GM12878 (cell line): Measurements from ENCODE around the gene CDR2L. TPM values are rescaled to one million over a fixed set of nuclear protein-coding genes. Genes with fewer than 3 reads are reported as not detected.

ENCODE experiments used
- ATAC-seq: fragments of 200-7000 bp; cut with Tn5 transposase; 3 replicates; pipeline ENCODE4 v1.9.1; 2020; ENCODE audit warnings: mild to moderate bottlenecking, moderate library complexity
- BruUV-seq: library from RNA; stranded (reverse); fragments of 400-500 nt; replicated peaks from 2 replicates; lab custom pipeline; 2021; lab: Mats Ljungman, UMichigan
- CTCF ChIA-PET: fragments of 300-600 bp; sonication (Branson Sonifier 250); formaldehyde crosslinking; extraction: SDS; loops from one replicate; lab custom pipeline; 2021; ENCODE audit warnings: inconsistent platforms; lab: Yijun Ruan, JAX
- POLR2A ChIA-PET: fragments of 350-600 bp; formaldehyde crosslinking; extraction: SDS; loops from one replicate; lab custom pipeline; 2021; ENCODE audit warnings: inconsistent platforms; lab: Charles Lee
- RAD21 ChIA-PET: fragments of 300-600 bp; sonication (Branson Sonifier 250); formaldehyde crosslinking; loops from one replicate; lab custom pipeline; 2023; ENCODE audit warnings: antibody characterized with exemption; ENCODE audit not compliant: unreplicated experiment; lab: Charles Lee
- SMC1A ChIA-PET: fragments of 300-600 bp; sonication (Branson Sonifier 250); formaldehyde crosslinking; loops from one replicate; lab custom pipeline; 2023; ENCODE audit not compliant: unreplicated experiment, uncharacterized antibody; lab: Charles Lee
- DNase-seq: peaks from one replicate; pipeline ENCODE4 v3.0.0-alpha.2; 2011; ENCODE audit warnings: low read depth, low spot score
- FAIRE-seq: peaks from 3 replicates; lab custom pipeline; 2011; peaks lifted over from hg19 to GRCh38; lab: Jason Lieb, UNC
- H2AFZ ChIP-seq: 2 replicates; pipeline ENCODE4 v1.6.0; 2011; ENCODE audit warnings: low read depth, low read length, control low read depth; ENCODE audit not compliant: control insufficient read depth
- H3K27ac ChIP-seq: 2 replicates; pipeline ENCODE4 v1.5.1; 2011; ENCODE audit warnings: control low read depth; ENCODE audit not compliant: control insufficient read depth, insufficient read depth
- H3K27me3 ChIP-seq, 2 experiments: replicated peaks in 1 of 2; 2 replicates each; pipeline versions ENCODE4 v1.6.0 to v1.6.1; 2011; ENCODE audit warnings: low read length in 1 of 2; ENCODE audit not compliant: control insufficient read depth in 2 of 2, insufficient read depth in 2 of 2
- H3K36me3 ChIP-seq, 2 experiments: 2 replicates each; pipeline ENCODE4 v1.5.1; 2011; ENCODE audit warnings: low read length in 1 of 2; ENCODE audit not compliant: control insufficient read depth in 2 of 2, insufficient read depth in 2 of 2
- H3K4me1 ChIP-seq: 2 replicates; pipeline ENCODE4 v1.6.1; 2011; ENCODE audit warnings: mild to moderate bottlenecking, low read length, moderate library complexity, mixed read lengths; ENCODE audit not compliant: control insufficient read depth, insufficient read depth
- H3K4me2 ChIP-seq: 2 replicates; pipeline ENCODE4 v1.6.0; 2011; ENCODE audit warnings: control low read depth; ENCODE audit not compliant: control insufficient read depth, insufficient read depth
- H3K4me3 ChIP-seq: fragments of 200-600 bp; sonication (generic); 2 replicates; pipeline ENCODE4 v1.5.1; 2016
- H3K79me2 ChIP-seq: 2 replicates; pipeline ENCODE4 v1.6.0; 2011; ENCODE audit warnings: low read length; ENCODE audit not compliant: control insufficient read depth, insufficient read depth
- H3K9ac ChIP-seq: 2 replicates; pipeline ENCODE4 v1.8.0; 2011; ENCODE audit warnings: low read length, control low read depth, mixed read lengths; ENCODE audit not compliant: control insufficient read depth, insufficient read depth
- H3K9me3 ChIP-seq: replicated peaks from 3 replicates; pipeline ENCODE4 v1.5.1; 2011; ENCODE audit warnings: mild to moderate bottlenecking, low read length; ENCODE audit not compliant: control insufficient read depth, insufficient read depth
- H4K20me1 ChIP-seq: 2 replicates; pipeline ENCODE4 v1.6.0; 2011; ENCODE audit not compliant: control insufficient read depth, insufficient read depth
- BMI1 ChIP-seq: fragments of 450-650 bp; IDR thresholded peaks from 2 replicates; pipeline ENCODE4 v1.6.1; 2016; ENCODE audit warnings: mild to moderate bottlenecking, moderate library complexity, borderline replicate concordance
- IRF4 ChIP-seq: IDR thresholded peaks from 2 replicates; pipeline ENCODE4 v1.6.1; 2011; ENCODE audit warnings: low read depth, low read length
- NFYB ChIP-seq: IDR thresholded peaks from 2 replicates; pipeline ENCODE4 v1.6.1; 2011; ENCODE audit warnings: low read depth, mild to moderate bottlenecking, low read length, improper control_type of control experiment, moderate library complexity; ENCODE audit not compliant: insufficient read depth
- RAD21 ChIP-seq: IDR thresholded peaks from 2 replicates; pipeline ENCODE4 v1.6.1; 2011; ENCODE audit warnings: mild to moderate bottlenecking, low read depth, low read length, moderate library complexity; ENCODE audit not compliant: insufficient read depth
- RUNX3 ChIP-seq: IDR thresholded peaks from 2 replicates; pipeline ENCODE4 v1.6.1; 2012; ENCODE audit warnings: low read length, inconsistent platforms
- SMARCA5 ChIP-seq: fragments of 450-650 bp; IDR thresholded peaks from 2 replicates; pipeline ENCODE4 v1.6.1; 2017; ENCODE audit warnings: mild to moderate bottlenecking
- TCF12 ChIP-seq: IDR thresholded peaks from 2 replicates; pipeline ENCODE4 v1.6.1; 2011; ENCODE audit warnings: low read depth, mild to moderate bottlenecking, low read length
- ZBTB33 ChIP-seq: fragments of 450-650 bp; IDR thresholded peaks from 2 replicates; pipeline ENCODE4 v1.6.1; 2017; ENCODE audit warnings: mild to moderate bottlenecking
- ZNF622 ChIP-seq: fragments of 450-650 bp; IDR thresholded peaks from 2 replicates; pipeline ENCODE4 v1.6.1; 2017; ENCODE audit warnings: mild to moderate bottlenecking, inconsistent platforms
- ZSCAN29 ChIP-seq: fragments of 450-650 bp; IDR thresholded peaks from 2 replicates; pipeline ENCODE4 v1.6.1; 2017; ENCODE audit warnings: mild to moderate bottlenecking, moderate library complexity
- WGBS: methylation state at CpG from one replicate; pipeline ENCODE4 v1.1.6; 2016; ENCODE audit warnings: low lambda C conversion rate; ENCODE audit not compliant: insufficient replicate concordance, insufficient coverage; ENCODE audit errors: missing lambda C conversion rate; 5-methylcytosine and 5-hydroxymethylcytosine counted together
- in situ Hi-C: fragments of 300-500 bp; cut with MboI; formaldehyde crosslinking; loops from 9 replicates; pipeline ENCODE4 v1.14.3; 2018; ENCODE audit warnings: mixed read lengths
- intact Hi-C: fragments of 100-400 bp; cut with micrococcal nuclease; formaldehyde crosslinking; loops from one replicate; pipeline ENCODE4 v1.14.2; 2022; ENCODE audit not compliant: unreplicated experiment
- polyA plus RNA-seq, 11 experiments: library from polyadenylated mRNA; depleted of rRNA in 4 of 11; unstranded in 6 of 11; stranded (reverse) in 5 of 11; fragments of >200 nt; fragmentation: Nextera tagmentation in 4 of 11; fragmentation: Illumina TruSeq in 1 of 11; extraction: Ambion mirVana in 4 of 11; extraction: Trizol in 1 of 11; gene quantifications; 1 replicate in 1 of 11; 2 replicates in 10 of 11; pipeline versions ENCODE4 v1.2.1 to v1.2.3, GENCODE V29; 2011 to 2016; ENCODE audit warnings: inconsistent platforms in 2 of 11, missing spikeins in 2 of 11, low read depth in 1 of 11
- total RNA-seq, 4 experiments: library from RNA; depleted of rRNA in 3 of 4; stranded (reverse); fragments of >200 nt in 3 of 4; fragmentation: Illumina TruSeq in 1 of 4; extraction: Trizol in 1 of 4; gene quantifications; 2 replicates each; pipeline versions ENCODE4 v1.2.1 to v1.2.3, GENCODE V29; 2013 to 2021
- TF ChIP-seq, protein P1 (sequence below): fragments of 150-350 bp; IDR thresholded peaks from 2 replicates; pipeline ENCODE4 v1.6.1; 2014; ENCODE audit warnings: mild to moderate bottlenecking, low read depth, low read length
- TF ChIP-seq, protein P2 (sequence below), 3 experiments: IDR thresholded peaks in 2 of 3; conservative IDR thresholded peaks in 1 of 3; 2 replicates each; pipeline ENCODE4 v1.5.1; 2011; ENCODE audit warnings: low read depth in 3 of 3, low read length in 3 of 3, mild to moderate bottlenecking in 3 of 3, control low read depth in 2 of 3, moderate library complexity in 2 of 3, inconsistent platforms in 1 of 3, mixed read lengths in 1 of 3; ENCODE audit not compliant: control insufficient read depth in 2 of 3, insufficient read depth in 1 of 3; ENCODE audit errors: extremely low read depth in 1 of 3

CDR2L gene
- total and polyA plus RNA-seq, 10 of the 15 experiments (the other 5 are each of a cell fraction or from before 2014, with no cell fraction given), result 0.03 to 0.18 (median 0.04) TPM; not detected in 6

DNA sequence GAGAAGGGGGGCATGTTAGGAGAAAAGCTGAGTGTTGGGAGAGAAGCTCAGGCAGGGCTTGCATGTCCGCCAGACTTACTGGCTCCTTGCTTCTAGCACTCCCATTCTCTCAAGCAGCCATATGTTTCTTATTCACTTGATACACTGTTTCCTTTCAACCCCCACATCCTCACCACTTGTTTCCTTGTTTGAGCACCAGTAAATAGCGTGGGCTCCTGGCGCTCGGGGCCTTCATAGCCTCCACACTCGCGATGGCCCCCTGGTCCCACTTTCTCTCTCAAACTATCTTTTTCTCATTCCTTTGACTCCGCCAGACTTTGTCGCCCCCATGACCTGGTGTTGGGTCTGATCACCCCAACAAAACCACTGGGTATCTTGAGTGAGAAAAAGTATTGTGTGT lies 42.7 kb downstream of the CDR2L start:
- no peaks in the 10 kb centered on the region; the same call in 2 of the 3 replicates for H3K9me3 ChIP-seq
- H3K36me3 ChIP-seq, result no peaks in the 10 kb centered on the region
- DNase-seq (no peak), ATAC-seq (no peak)
- H3K27ac ChIP-seq, result no peak overlapping the region
- H3K27me3 ChIP-seq, result no peaks in the 10 kb centered on the region
- no peaks in the 10 kb centered on the region for H4K20me1 ChIP-seq
- H3K4me1 ChIP-seq, result 0 out of 2 replicates have a peak, but pooled peaks cover 4% of the 10 kb centered on the region
- POLR2A ChIA-PET, result no interaction called here
- H2AFZ ChIP-seq, result no peak overlapping the region
- TF ChIP-seq, protein P1, sequence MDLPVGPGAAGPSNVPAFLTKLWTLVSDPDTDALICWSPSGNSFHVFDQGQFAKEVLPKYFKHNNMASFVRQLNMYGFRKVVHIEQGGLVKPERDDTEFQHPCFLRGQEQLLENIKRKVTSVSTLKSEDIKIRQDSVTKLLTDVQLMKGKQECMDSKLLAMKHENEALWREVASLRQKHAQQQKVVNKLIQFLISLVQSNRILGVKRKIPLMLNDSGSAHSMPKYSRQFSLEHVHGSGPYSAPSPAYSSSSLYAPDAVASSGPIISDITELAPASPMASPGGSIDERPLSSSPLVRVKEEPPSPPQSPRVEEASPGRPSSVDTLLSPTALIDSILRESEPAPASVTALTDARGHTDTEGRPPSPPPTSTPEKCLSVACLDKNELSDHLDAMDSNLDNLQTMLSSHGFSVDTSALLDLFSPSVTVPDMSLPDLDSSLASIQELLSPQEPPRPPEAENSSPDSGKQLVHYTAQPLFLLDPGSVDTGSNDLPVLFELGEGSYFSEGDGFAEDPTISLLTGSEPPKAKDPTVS, result no peak
- no peak for TF ChIP-seq ZSCAN29
- TF ChIP-seq NFYB, result no peak
- no peak for TF ChIP-seq SMARCA5
- no peak for TF ChIP-seq IRF4
- no peak for TF ChIP-seq ZBTB33
- TF ChIP-seq, protein P2, sequence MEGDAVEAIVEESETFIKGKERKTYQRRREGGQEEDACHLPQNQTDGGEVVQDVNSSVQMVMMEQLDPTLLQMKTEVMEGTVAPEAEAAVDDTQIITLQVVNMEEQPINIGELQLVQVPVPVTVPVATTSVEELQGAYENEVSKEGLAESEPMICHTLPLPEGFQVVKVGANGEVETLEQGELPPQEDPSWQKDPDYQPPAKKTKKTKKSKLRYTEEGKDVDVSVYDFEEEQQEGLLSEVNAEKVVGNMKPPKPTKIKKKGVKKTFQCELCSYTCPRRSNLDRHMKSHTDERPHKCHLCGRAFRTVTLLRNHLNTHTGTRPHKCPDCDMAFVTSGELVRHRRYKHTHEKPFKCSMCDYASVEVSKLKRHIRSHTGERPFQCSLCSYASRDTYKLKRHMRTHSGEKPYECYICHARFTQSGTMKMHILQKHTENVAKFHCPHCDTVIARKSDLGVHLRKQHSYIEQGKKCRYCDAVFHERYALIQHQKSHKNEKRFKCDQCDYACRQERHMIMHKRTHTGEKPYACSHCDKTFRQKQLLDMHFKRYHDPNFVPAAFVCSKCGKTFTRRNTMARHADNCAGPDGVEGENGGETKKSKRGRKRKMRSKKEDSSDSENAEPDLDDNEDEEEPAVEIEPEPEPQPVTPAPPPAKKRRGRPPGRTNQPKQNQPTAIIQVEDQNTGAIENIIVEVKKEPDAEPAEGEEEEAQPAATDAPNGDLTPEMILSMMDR (IDR thresholded peaks at IDR 0.05 in 2 of 3, conservative IDR thresholded peaks at IDR 0.05 in 1 of 3; ENCODE audit: control insufficient read depth in 2 of 3, extremely low read depth in 1 of 3, insufficient read depth in 1 of 3, low read depth in 3 of 3, low read length in 3 of 3), result no peak
- no peak for TF ChIP-seq RAD21
- no peak for TF ChIP-seq BMI1
- no peak for TF ChIP-seq ZNF622
- no peak for TF ChIP-seq TCF12
- TF ChIP-seq RUNX3, result no peak
- TF ChIP-seq, all 136 proteins: peak for 0
- WGBS, result 83% methylated on average over 8 of the region's 8 CpGs
- FAIRE-seq, result no peak
- in situ Hi-C loops, result no loop called here
- Histone ChIP-seq H3K9ac (no peak overlapping the region), H3K79me2 (no peaks in the 10 kb centered on the region), H3K4me3 (no peak overlapping the region), H3K4me2 (no peak overlapping the region)
- ChIA-PET SMC1A (interaction anchor here (0.6 to 1.2 kb wide), 2 partner anchors 16 to 18 kb away, joined by 3 to 4 read pairs; partner anchors contain the start of gene MRPL58), CTCF (interaction anchor here (0.9 to 5.3 kb wide), 2 partner anchors 11 to 69 kb away, joined by 3 to 37 read pairs; no protein-coding TSS in a partner anchor), RAD21 (no interaction called here)
- intact Hi-C loops, result loop anchor here (5.0 to 10.0 kb wide), 2 partner anchors 65 to 152 kb away; partner anchors contain the start of gene SUMO2
- no TSS peak for BruUV-seq
